H9 (cell line): ENCODE data around the gene H6PD. TPM values are rescaled to one million over a fixed set of nuclear protein-coding genes. Genes with fewer than 3 reads are reported as not detected.

ENCODE experiments used
- DNase-seq: peaks from one replicate; pipeline ENCODE4 v3.0.0-alpha.2; 2017
- H2AFZ ChIP-seq: one replicate; pipeline ENCODE4 v1.6.1; 2013; ENCODE audit warnings: mild to moderate bottlenecking, low read length, control low read depth, moderate library complexity
- H2AK5ac ChIP-seq: 2 replicates; pipeline ENCODE4 v1.6.1; 2013; ENCODE audit warnings: low read length, control low read depth, mixed read lengths; ENCODE audit not compliant: insufficient read length
- H2BK120ac ChIP-seq: one replicate; pipeline ENCODE4 v1.6.1; 2013; ENCODE audit warnings: low read depth, mild to moderate bottlenecking, low read length, control low read depth, inconsistent platforms; ENCODE audit not compliant: poor library complexity, severe bottlenecking
- H2BK12ac ChIP-seq: 2 replicates; pipeline ENCODE4 v1.6.1; 2013; ENCODE audit warnings: low read length, control low read depth, mixed read lengths, low read depth; ENCODE audit not compliant: insufficient read length
- H2BK15ac ChIP-seq: 2 replicates; pipeline ENCODE4 v1.6.1; 2013; ENCODE audit warnings: low read depth, low read length, control low read depth
- H2BK20ac ChIP-seq: one replicate; pipeline ENCODE4 v1.6.1; 2013; ENCODE audit warnings: low read depth, mild to moderate bottlenecking, low read length, control low read depth, inconsistent platforms; ENCODE audit not compliant: poor library complexity, severe bottlenecking
- H2BK5ac ChIP-seq: 2 replicates; pipeline ENCODE4 v1.6.1; 2013; ENCODE audit warnings: low read length, control low read depth, mixed read lengths; ENCODE audit not compliant: insufficient read length
- H3K14ac ChIP-seq: 2 replicates; pipeline ENCODE4 v1.6.1; 2013; ENCODE audit warnings: low read length, control low read depth; ENCODE audit not compliant: insufficient read depth
- H3K18ac ChIP-seq: 2 replicates; pipeline ENCODE4 v1.6.1; 2013; ENCODE audit warnings: low read depth, mild to moderate bottlenecking, mixed read lengths, low read length, control low read depth; ENCODE audit not compliant: insufficient read length
- H3K23ac ChIP-seq: 2 replicates; pipeline ENCODE4 v1.6.1; 2013; ENCODE audit warnings: low read length, control low read depth, mixed read lengths, low read depth; ENCODE audit not compliant: insufficient read length
- H3K23me2 ChIP-seq: 2 replicates; pipeline ENCODE4 v1.6.1; 2013; ENCODE audit warnings: low read depth, mild to moderate bottlenecking, mixed read lengths, low read length, control low read depth; ENCODE audit not compliant: insufficient read length, poor library complexity, severe bottlenecking
- H3K27ac ChIP-seq: 2 replicates; pipeline ENCODE4 v1.5.1; 2013; ENCODE audit warnings: low read length, control low read depth, mixed read lengths, low read depth; ENCODE audit not compliant: insufficient read length
- H3K27me3 ChIP-seq: 2 replicates; pipeline ENCODE4 v1.6.1; 2013; ENCODE audit warnings: low read length, control low read depth, inconsistent platforms; ENCODE audit not compliant: insufficient read depth
- H3K4ac ChIP-seq: 2 replicates; pipeline ENCODE4 v1.6.1; 2013; ENCODE audit warnings: low read depth, mild to moderate bottlenecking, control low read depth, inconsistent platforms, low read length, moderate library complexity
- H3K4me1 ChIP-seq: 2 replicates; pipeline ENCODE4 v1.6.1; 2013; ENCODE audit warnings: low read length, control low read depth, inconsistent platforms; ENCODE audit not compliant: insufficient read depth
- H3K4me2 ChIP-seq: 2 replicates; pipeline ENCODE4 v1.6.1; 2013; ENCODE audit warnings: low read length, control low read depth, mixed read lengths; ENCODE audit not compliant: insufficient read length, insufficient read depth
- H3K56ac ChIP-seq: 2 replicates; pipeline ENCODE4 v1.6.1; 2013; ENCODE audit warnings: low read depth, mild to moderate bottlenecking, mixed read lengths, low read length, control low read depth; ENCODE audit not compliant: insufficient read length
- H3K79me1 ChIP-seq: 2 replicates; pipeline ENCODE4 v1.6.1; 2013; ENCODE audit warnings: low read depth, mild to moderate bottlenecking, moderate library complexity, low read length, control low read depth, inconsistent platforms; ENCODE audit not compliant: insufficient read depth, poor library complexity, severe bottlenecking
- H3K79me2 ChIP-seq: 2 replicates; pipeline ENCODE4 v1.6.1; 2013; ENCODE audit warnings: low read length, control low read depth, inconsistent platforms; ENCODE audit not compliant: insufficient read depth
- H3K9ac ChIP-seq: 2 replicates; pipeline ENCODE4 v1.6.1; 2013; ENCODE audit warnings: low read length, control low read depth, mixed read lengths; ENCODE audit not compliant: insufficient read length; ENCODE audit errors: extremely low read depth
- H3K9me3 ChIP-seq: one replicate; pipeline ENCODE4 v1.6.1; 2013; ENCODE audit warnings: low read depth, low read length, inconsistent platforms; ENCODE audit not compliant: control insufficient read depth
- H3T11ph ChIP-seq: one replicate; pipeline ENCODE4 v1.6.1; 2013; ENCODE audit warnings: mild to moderate bottlenecking, low read length, control low read depth, inconsistent platforms
- H4K20me1 ChIP-seq: one replicate; pipeline ENCODE4 v1.6.1; 2013; ENCODE audit not compliant: control insufficient read depth, insufficient read length, insufficient read depth
- H4K5ac ChIP-seq: 2 replicates; pipeline ENCODE4 v1.6.1; 2013; ENCODE audit warnings: low read depth, mild to moderate bottlenecking, mixed read lengths, low read length, control low read depth; ENCODE audit not compliant: insufficient read length
- H4K8ac ChIP-seq: replicated peaks from 2 replicates; pipeline ENCODE4 v1.6.1; 2013; ENCODE audit warnings: low read length, control low read depth, mixed read lengths, low read depth; ENCODE audit not compliant: insufficient read length
- H4K91ac ChIP-seq: 2 replicates; pipeline ENCODE4 v1.6.1; 2013; ENCODE audit warnings: low read depth, mild to moderate bottlenecking, moderate library complexity, mixed read lengths, low read length, control low read depth; ENCODE audit not compliant: insufficient read length
- H3K27ac Mint-ChIP-seq, 3 experiments: 2 replicates in 2 of 3; 3 replicates in 1 of 3; pipeline ENCODE4 v1.8.0; 2020 to 2021; ENCODE audit warnings: mixed read lengths in 3 of 3, mild to moderate bottlenecking in 1 of 3, moderate library complexity in 1 of 3
- H3K27me3 Mint-ChIP-seq: 2 replicates; pipeline ENCODE4 v1.8.0; 2021; ENCODE audit warnings: low read depth, mild to moderate bottlenecking, moderate library complexity, mixed read lengths
- H3K36me3 Mint-ChIP-seq, 3 experiments: 2 replicates in 2 of 3; 3 replicates in 1 of 3; pipeline ENCODE4 v1.8.0; 2020 to 2021; ENCODE audit warnings: low read depth in 3 of 3, mixed read lengths in 3 of 3; ENCODE audit not compliant: insufficient read depth in 1 of 3
- H3K4me1 Mint-ChIP-seq, 2 experiments: 2 replicates each; pipeline ENCODE4 v1.8.0; 2020; ENCODE audit warnings: mixed read lengths in 2 of 2
- H3K4me3 Mint-ChIP-seq, 2 experiments: 2 replicates in 1 of 2; 3 replicates in 1 of 2; pipeline ENCODE4 v1.8.0; 2020 to 2021; ENCODE audit warnings: mild to moderate bottlenecking in 2 of 2, mixed read lengths in 2 of 2, moderate library complexity in 1 of 2
- H3K9me3 Mint-ChIP-seq, 2 experiments: 2 replicates in 1 of 2; 3 replicates in 1 of 2; pipeline ENCODE4 v1.8.0; 2020; ENCODE audit warnings: mild to moderate bottlenecking in 2 of 2, mixed read lengths in 2 of 2, moderate library complexity in 1 of 2
- CTCF ChIP-seq: fragments of 200-600 bp; sonication (generic); conservative IDR thresholded peaks from 3 replicates; pipeline ENCODE4 v1.8.0; 2021; ENCODE audit warnings: antibody characterized with exemption, mild to moderate bottlenecking
- WGBS: extraction: QIAGEN DNeasy Blood & Tissue Kit; methylation state at CpG from one replicate; pipeline ENCODE4 v1.1.7; 2013; ENCODE audit warnings: missing lambda C conversion rate, low lambda C conversion rate, mixed read lengths; ENCODE audit not compliant: insufficient read length; ENCODE audit errors: extremely low coverage; 5-methylcytosine and 5-hydroxymethylcytosine counted together
- total RNA-seq: library from RNA; stranded (reverse); gene quantifications from 2 replicates; pipeline ENCODE4 v1.2.1, GENCODE V29; 2021

Gene H6PD
- total RNA-seq, 1 experiment from 2014 or later, result 7.9 TPM

- no peak overlapping the region for H3T11ph ChIP-seq
- no peak overlapping the region for H4K91ac ChIP-seq
- no peak overlapping the region for H2BK12ac ChIP-seq
- H3K79me1 ChIP-seq, result no peaks in the 10 kb centered on the region
- H2BK5ac ChIP-seq, result no peak overlapping the region
- no peak for TF ChIP-seq CTCF
- no peak overlapping the region for H3K56ac ChIP-seq
- no peaks in the 10 kb centered on the region; the same call in 1 of the 2 replicates for H3K27me3 ChIP-seq
- no peak overlapping the region for H3K4me2 ChIP-seq
- Mint-ChIP-seq H3K4me1 (peaks cover 22 to 33% of the 10 kb centered on the region in 2 experiments), H3K9me3 (peaks cover 0 to 4% of the 10 kb centered on the region in 2 experiments; a peak in 3 of 5 replicates), H3K36me3 (peaks cover 3 to 8% (median 5%) of the 10 kb centered on the region in 3 experiments; a peak in 2 of 7 replicates), H3K27me3 (peaks cover 25% of the 10 kb centered on the region), H3K4me3 (no peak overlapping the region), H3K27ac (no peak overlapping the region; a peak in 1 of 7 replicates)
- H3K79me2 ChIP-seq, result no peaks in the 10 kb centered on the region
- no CpG with 5 or more reads among the region's 5 CpGs for WGBS
- no peak overlapping the region for H3K27ac ChIP-seq
- no peak overlapping the region for H4K5ac ChIP-seq
- no peaks in the 10 kb centered on the region for H3K9me3 ChIP-seq
- H2BK15ac ChIP-seq, result no peak overlapping the region
- H4K8ac ChIP-seq, result no peak overlapping the region
- H2AK5ac ChIP-seq, result no peak overlapping the region
- no peak overlapping the region for H2BK20ac ChIP-seq
- no peak overlapping the region for H2BK120ac ChIP-seq
- H3K14ac ChIP-seq, result no peak overlapping the region
- no peak overlapping the region for H3K9ac ChIP-seq
- H3K4me1 ChIP-seq, result no peaks in the 10 kb centered on the region; the same call in 1 of the 2 replicates
- peaks cover 14% of the 10 kb centered on the region for H3K23me2 ChIP-seq
- no peak overlapping the region for H2AFZ ChIP-seq
- DNase-seq, result no peak
- H4K20me1 ChIP-seq, result no peaks in the 10 kb centered on the region
- no peak overlapping the region for H3K18ac ChIP-seq
- H3K23ac ChIP-seq, result no peak overlapping the region
- H3K4ac ChIP-seq, result no peak overlapping the region
These were observed 48.3 kb upstream of the H6PD start for GRCh38 chr1:9186082-9186859.
